GM21529 (cell line): ENCODE results near the gene ZC3H12C.
"Not testable (repeated sequence)": the region's sequence is repeated elsewhere in the genome, so short reads cannot be mapped to it uniquely, and the experiment has no call there.

Experiments
- ATAC-seq: cut with Tn5 transposase; IDR thresholded peaks from one replicate; pipeline ENCODE4 v1.9.1; 2021; ENCODE audit not compliant: unreplicated experiment

ZC3H12C gene

GRCh38 chr11:110176366-110177085 is 83.3 kb downstream of the ZC3H12C start:
- ATAC-seq, result no peak

DNA sequence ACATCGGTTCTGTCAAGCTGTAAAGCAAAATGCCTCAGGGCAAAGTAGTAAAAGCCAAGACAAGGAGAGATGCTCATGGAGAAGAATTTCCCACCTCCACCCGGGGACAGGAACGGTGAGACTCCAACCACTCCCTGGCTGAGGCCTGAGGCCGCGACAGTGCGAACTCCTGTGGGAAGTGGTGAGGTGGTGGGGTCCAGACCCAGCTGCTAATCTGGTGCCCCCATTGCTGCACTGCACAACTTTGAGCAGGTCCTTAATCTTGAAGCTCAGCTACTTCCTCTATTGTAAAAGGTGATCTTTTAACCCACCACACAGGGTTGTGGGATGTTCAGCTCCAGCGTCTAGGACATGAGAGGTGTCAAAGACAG is 83.9 kb downstream of the ZC3H12C start:
- no peak for ATAC-seq

DNA sequence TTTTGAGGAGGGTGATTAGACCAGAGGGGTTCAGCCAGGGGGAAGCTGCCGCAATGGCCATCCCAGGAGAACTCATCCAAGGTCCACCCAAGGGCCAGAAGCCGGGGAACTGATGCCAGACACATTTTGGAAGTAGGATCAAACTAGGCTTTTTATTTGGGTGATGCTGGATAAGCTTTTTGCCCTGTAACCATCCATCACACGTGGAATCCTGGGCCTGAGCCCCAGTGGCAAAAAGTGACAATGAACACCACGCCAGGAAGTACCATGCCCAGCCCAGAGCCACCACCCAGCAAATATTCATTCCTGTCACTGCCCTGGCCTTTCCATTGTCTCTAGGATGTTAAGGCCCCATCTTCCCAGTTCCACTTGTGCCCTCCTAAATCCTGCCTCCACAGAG is 85.9 kb downstream of the ZC3H12C start:
- ATAC-seq, result no peak

DNA sequence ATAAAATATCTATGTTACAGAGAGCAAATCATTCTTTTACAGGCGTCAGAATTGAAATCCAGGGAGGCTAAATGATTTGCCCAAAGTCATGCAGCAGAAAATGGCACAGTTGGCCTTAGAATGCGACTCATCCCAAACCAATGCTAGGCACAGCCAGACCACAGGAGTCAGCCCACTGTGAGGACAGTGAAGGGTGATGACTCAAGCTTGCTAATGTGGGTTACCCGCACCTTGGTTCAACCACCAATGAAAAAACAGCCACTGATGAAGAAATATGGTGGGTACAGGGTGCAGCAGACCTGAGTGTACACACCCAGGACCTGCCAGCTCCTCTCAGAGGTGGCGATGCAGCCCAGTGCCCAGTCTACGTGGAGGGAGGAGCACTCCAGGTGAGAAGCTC is 89.7 kb downstream of the ZC3H12C start:
- no peak for ATAC-seq

DNA sequence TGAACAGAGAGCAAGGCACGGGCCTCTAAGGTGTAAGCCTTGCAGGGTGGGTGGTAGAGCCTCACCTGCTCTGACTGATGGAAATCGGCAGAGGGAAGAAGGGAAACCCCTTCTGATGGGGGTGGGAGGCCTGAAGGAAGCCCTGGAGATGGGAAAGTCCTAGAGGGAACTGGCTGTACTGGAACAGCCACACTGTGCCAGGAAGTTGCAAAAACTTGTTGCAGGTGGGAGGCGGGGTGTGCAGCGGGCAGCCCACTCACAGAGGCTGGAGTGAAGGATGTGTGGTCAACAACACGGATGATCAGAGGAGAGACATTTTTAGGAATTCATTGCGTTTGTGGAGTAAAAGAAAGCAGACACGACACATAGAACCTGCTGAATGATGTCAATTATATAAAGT is 91.3 kb downstream of the ZC3H12C start:
- ATAC-seq, result no peak

- no peak for ATAC-seq
Observed at GRCh38 chr11:110185121-110185591, 92.0 kb downstream of the ZC3H12C start.

DNA sequence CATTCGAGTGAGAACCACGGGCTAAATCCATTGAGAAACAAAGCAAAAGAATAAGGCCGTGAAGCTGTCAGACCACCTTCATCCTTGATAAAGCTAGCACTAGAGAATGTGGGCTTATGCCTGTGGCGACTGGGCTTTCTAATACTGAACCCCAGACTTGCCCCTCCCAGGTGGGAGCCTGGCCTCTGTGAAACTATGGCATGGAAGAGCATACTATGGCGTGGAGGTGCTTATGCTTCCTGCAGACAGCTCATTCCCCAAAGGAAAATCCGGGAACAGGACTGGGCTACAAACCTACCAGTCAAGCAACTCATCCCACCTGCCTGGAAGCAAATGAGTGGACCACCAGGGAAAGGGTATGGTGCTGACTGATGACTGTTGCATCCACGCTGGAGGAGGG is 92.4 kb downstream of the ZC3H12C start:
- no peak for ATAC-seq

- no peak for ATAC-seq
Observed at GRCh38 chr11:110186456-110186855, 93.3 kb downstream of the ZC3H12C start.

DNA sequence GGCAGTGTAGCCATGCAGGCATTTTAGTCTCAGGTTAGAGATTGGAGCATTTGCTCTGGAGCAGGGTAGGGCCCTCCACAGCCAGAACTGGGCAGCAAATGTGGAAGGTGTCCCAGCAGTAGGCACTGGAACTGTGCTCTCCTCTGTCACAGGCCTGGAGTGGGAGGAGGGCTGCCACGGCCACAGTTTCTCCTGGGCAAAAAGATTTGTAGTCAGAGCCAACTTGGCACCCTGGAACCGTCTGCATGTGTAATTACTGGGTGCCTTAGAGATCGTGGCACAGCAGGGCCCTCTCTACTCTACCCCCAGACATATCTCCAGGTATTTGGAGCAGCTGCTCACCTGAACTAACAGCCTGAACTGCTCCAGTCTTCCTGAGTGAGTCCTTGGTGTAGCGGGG is 93.7 kb downstream of the ZC3H12C start:
- ATAC-seq, result no peak

DNA sequence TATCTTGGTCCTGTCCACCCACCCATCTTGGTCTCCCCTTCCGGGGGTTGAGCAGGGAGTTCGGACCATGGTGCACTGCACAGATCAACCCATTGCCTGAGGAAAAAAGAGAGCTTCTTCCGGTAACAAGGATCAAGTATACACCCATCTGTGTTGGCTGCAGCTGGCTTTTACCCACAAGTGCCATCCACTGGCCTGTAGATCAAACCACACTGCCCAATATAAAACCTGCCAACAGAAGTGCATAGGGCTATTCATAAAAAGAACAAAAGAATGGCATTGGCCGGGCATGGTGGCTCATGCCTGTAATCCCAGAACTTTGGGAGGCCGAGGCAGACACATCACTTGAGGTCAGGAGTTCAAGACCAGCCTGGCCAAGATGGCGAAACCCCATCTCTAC is 94.5 kb downstream of the ZC3H12C start:
- ATAC-seq, result no peak

DNA sequence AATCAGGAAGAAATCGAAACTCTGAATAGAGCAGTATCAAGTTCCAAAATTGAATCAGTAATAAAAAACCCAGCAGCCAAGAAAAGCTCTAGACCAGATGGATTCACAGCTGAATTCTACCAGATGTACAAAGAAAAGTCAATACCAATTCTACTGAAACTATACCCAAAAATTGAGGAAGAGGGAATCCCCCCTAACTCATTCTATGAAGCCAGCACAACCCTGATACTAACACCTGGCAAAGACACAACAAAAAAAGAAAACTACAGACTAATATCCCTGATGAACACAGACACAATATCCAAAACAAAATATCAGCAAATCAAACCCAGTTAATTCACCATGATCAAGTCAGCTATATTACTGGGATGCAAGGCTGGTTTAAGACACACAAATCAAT is 97.7 kb downstream of the ZC3H12C start:
- no peak for ATAC-seq

- ATAC-seq, result peak; percentile 76
Observed at GRCh38 chr11:110192604-110193282, 99.6 kb downstream of the ZC3H12C start.

GRCh38 chr11:110194211-110194766 is 101.1 kb downstream of the ZC3H12C start:
- not testable (repeated sequence) for ATAC-seq

DNA sequence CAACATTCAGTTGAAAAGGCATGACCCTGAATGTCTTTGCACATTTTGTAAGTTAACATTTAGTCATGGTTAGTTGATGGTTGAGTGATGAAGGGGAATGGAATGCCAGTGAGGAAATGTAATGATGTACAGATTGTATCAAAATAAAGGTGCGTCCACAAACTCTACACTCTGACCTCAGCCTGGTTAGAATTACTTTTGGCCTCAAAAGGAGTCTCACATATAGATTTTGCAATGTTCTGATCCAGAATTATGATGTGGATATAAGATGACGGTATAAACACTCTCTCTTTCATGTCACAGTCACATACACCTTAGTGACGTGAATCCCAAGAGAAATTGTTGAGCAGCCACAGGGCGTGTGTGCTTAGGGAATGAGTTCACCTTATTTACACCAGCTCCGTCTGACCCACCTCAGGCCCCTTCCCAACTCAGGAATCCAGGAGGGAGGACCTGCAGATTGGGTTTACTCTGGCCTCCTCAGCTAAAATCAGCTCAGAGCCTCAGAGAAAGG is 103.1 kb downstream of the ZC3H12C start:
- ATAC-seq, result no peak

DNA sequence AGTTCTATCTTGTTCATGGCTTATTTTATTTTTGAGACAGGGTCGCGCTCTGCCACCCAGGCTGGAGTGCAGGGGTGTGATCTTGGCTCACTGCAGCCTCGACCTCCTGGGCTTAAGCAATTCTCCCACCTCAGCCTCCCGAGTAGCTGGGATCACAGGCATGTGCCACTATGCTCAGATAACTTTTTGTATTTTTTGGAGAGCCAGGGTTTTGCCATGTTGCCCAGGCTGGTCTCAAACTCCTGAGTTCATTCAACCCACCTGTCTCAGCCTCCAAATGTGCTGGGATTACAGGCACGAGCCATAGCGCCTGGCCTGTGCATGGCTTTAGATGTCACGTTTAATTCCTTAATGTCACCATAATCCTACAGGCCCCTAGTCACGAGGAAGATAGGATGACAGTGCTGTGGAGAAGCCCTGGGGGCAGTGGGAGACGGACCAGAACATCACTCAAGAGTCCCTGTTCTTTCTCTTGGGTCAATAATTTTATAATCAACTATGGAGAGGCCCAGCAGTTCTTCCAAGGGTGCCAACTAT is 103.8 kb downstream of the ZC3H12C start:
- ATAC-seq, result no peak

GRCh38 chr11:110198031-110198729 is 105.0 kb downstream of the ZC3H12C start:
- ATAC-seq, result no peak

DNA sequence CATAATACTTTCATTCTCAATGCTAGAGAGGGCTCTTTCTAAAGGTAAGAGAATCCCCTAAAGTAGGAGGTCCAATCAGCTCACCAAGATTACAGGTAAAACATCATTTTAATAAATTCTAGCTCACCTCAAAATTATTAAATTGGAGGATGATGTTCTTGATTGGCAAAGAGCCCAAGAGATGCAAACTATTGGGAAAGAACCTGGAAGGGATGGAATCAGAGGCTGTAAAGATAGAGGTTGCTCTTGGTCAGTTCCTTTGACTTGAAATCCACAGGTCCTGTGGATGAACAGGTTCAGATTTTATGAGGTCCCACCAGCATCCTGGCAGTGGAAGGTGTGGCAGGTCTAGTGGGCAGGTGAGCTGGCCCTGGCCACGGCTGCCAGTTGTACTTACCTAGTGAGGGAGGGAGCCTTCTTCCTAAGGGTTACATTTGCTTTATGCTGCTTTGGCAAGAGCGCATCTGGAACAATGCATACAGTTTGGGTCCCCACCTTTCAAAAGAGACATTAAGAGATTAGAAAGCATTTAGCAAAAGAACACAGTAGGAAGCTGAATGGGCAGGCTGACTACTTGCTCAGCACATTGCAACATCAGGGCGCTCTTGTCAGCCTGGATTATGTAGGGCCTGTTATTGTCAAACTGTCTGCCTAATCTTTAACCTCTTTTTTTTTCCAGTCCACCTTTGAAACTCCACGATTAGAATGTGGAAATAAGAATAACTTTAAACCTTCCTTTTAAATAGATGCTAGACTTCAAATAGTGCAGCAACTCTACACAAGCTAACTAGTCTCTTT is 106.2 kb downstream of the ZC3H12C start:
- ATAC-seq, result no peak

GRCh38 chr11:110200241-110200640 is 107.0 kb downstream of the ZC3H12C start:
- no peak for ATAC-seq

DNA sequence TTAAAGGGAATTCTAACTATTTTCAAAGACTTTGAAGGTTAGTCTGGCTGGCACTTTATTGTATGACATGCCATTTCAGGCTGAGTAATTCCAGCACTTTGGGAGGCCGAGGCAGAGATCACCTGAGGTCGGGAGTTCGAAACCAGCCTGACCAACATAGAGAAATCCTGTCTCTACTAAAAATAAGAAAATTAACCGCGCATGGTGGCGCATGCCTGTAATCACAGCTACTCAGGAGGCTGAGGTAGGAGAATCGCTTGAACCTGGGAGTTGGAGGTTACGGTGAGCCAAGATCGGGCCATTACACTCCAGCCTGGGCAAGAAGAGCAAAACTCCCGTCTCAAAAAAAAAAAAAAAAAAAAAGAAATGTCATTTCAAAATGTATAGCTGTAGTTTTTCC is 107.6 kb downstream of the ZC3H12C start:
- no peak for ATAC-seq

GRCh38 chr11:110207123-110207522 is 113.9 kb downstream of the ZC3H12C start:
- no peak for ATAC-seq
